Glomerular visceral epithelial cell (primary cell): ENCODE measurements around the gene FIGNL1.

ENCODE experiments used
- DNase-seq: peaks from one replicate; pipeline ENCODE4 v3.0.0-alpha.2; 2016; ENCODE audit errors: extremely low spot score

Gene FIGNL1

DNA sequence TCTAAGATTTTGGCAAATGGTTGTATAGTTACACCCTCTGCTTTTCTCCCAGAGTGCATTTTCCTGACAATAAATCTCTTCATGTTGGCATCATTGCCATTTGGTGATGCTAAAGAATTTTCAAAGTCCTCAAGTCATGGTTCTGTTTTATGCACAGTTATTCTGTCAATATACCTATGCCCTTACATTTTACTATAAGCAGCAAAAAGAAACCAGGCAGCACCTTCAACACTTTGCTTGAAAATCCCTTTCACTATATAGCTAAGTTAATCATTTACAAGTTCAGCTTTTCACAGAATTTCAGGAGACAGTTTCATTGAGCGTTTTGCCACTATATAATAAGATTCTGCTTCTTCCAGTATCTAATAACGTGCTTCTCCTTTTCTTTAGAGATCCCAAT is 22.6 kb downstream of the FIGNL1 start:
- no peak for DNase-seq

GRCh38 chr7:50426280-50427045 is 23.7 kb downstream of the FIGNL1 start:
- DNase-seq, result no peak

DNA sequence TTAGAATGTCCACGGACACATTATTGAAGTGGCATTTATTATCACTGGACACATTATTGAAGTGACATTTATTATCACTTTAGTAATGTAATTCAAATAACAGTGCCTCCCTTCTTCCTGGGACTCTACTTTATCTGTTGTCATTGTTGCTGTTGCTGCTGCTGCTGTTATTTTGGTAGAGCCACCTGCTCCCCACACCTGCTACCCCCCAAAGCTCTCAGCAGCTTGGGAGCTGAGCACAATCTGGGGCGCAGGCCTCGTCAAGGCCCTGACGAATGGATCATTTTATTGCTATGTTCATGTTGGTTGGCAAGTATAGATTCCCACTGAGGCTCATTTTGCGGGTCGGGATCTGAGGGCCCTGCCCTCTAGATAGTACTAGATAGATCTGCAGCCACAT is 24.8 kb downstream of the FIGNL1 start:
- DNase-seq, result no peak

DNA sequence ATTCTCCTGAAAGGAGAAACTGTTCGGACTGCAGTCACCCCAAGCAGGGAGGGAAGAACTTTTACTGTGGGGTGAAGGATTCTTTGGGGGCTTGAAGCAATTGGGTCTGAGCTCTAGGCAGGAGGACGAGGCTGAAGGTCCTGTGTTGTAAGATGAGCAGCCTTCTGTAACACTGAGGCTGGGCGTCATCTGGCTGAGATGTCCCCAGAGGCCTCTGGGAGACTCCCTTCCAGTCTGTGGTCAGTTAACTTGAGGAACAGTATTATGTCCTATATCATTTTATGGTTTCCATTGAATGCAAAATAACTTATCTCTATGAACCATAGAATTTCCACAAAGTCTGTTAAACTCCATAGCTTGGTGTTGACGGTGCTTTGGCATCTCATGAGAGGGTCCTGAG is 26.3 kb downstream of the FIGNL1 start:
- no peak for DNase-seq

DNA sequence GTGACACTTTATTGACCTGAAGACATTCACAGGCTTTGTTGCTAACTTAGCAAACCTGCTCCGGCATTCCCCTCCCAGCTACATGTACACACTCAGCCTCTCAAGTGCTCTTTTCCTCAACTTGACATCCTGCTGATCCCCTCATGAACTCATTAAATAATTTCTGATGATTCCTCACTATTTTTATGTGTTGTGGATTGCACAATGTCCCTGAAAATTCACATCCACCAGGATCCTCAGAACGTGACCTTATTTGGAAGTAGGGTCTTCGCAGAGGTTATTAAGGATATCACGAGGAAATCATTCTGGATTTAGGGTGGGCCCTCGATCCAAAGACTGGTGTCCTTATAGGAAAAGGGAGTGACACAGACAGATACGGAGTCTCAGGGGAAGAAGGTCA is 27.3 kb downstream of the FIGNL1 start:
- DNase-seq, result no peak

- DNase-seq, result no peak
These were observed 29.1 kb downstream of the FIGNL1 start for GRCh38 chr7:50421043-50421442.

GRCh38 chr7:50418526-50419290 is 31.4 kb downstream of the FIGNL1 start:
- no peak for DNase-seq

GRCh38 chr7:50418086-50418515 is 32.0 kb downstream of the FIGNL1 start:
- DNase-seq, result peak; percentile 66

- DNase-seq, result no peak
These were observed 33.5 kb downstream of the FIGNL1 start for GRCh38 chr7:50416527-50417182.

DNA sequence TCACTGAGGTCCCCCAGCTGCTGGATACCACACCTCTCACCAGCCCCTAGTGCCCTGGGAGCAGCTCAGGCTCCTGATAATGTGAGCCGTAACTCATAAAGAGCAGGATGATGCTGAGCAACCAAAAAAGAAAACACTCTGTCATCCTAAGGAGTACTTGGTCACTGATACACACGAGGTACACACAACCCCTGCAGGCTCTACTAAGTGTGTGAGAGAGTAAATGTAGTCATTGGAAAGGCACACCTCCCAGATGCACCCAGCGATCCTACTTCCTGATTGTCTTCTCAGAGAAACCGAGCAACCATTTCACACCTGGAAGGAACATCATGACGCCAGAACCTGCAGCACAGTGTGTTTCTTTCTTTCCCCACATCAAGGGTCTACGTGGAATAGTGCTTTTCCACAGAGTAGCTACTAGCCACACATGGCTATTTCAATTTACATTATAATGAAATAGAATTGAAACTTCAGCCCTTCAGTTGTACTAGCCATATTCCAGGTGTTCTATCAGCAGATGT is 34.2 kb downstream of the FIGNL1 start:
- DNase-seq, result no peak

DNA sequence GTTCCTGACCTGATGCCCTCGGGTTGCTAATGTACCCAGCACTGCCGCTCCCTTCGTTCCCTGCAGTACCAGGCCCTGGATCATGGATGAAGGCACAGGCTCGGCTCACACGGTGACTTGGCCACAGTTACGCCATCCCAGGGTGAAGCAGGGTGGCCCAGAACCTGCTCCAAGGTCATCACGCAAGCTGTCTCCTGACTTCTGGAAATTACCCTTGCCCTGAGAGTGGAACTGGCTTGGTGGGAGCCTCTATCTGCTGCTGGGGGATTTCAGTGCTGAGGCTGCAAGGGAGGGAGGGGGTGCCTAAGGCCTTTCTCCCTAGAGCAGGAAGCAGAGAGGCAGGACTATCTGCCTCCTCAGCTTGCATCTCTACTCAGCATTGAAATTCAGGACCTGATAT is 36.6 kb downstream of the FIGNL1 start:
- DNase-seq, result no peak

DNA sequence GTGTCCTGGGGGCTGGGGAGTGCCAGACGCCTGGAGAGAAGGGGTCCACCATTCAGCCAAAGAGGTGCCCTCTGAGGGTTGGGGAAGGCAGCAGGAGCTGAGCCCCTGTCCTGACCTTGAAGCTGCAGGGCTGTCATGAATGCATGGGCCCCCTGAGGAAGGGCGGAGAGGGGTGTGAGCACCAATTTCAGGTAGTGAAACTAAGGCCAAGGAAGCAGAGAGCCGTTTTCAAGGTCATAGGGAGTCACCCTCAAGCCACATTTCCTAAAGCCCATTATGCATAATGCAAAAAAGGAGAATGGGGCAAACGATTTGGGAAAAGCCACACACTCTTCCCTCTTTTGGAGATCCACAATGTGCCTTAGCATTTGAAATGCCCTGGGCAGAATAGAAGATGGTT is 37.2 kb downstream of the FIGNL1 start:
- no peak for DNase-seq

DNA sequence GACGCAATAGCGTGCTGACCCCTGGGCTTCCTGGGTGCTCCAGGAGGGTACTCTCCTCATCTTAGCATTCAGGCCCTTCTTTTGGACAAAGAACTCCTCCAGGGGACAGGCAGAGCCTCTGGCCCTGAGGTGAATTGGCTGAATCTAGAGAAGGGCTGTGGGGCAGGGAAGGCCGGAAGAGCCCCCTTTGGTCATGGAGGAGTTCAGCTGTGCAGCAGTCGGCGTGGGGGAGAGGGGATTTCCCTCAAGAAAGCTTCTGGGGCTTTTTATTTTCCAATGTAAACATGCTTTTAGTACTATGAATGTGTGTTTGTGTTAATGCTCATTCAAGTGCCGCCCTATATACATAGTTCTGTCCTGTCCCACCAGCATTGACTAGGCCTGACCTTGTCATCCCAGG is 38.8 kb downstream of the FIGNL1 start:
- no peak for DNase-seq

GRCh38 chr7:50409856-50410745 is 40.0 kb downstream of the FIGNL1 start:
- DNase-seq, result no peak

DNA sequence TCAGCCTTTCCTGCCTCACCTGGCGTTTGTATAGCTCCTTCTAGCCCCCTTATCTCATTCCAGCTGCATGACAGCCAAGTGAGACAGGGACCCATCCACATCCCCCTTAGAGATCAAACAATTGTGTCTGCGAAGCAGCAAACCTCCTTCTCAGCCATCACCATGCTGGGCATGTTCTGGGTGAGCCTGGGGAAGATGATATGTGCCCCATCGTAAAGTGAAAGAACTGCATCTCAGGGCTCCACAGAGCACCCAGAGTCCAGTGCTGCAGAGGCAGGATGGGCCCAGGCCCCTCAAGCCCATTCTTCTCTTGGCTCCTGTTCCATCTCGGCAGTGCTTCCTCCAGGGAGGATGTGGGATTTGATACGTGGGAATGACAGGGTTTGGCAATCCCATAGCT is 43.2 kb downstream of the FIGNL1 start:
- no peak for DNase-seq

GRCh38 chr7:50405221-50405620 is 44.9 kb downstream of the FIGNL1 start:
- no peak for DNase-seq

DNA sequence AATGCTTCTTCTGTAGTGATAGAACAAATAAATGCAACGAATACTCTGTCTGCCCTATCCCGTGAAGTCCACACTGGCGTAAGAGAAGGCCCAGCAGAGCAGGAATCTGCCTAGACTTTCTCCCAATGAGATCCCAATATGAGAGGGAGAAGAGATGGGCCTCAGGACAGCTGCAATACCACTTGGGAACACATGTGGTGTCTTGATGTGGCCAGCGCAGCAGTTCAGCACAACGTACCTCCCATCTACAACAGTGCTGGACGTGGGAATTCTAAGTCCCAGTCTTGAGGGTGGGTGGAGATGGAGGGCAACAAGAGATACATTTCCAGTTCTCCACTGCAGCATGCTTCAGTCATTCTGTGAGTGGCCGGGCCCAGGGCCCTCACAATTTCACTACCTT is 45.8 kb downstream of the FIGNL1 start:
- DNase-seq, result no peak

- no peak for DNase-seq
These were observed 50.0 kb downstream of the FIGNL1 start for GRCh38 chr7:50400114-50400513.

- DNase-seq, result no peak
These were observed 50.5 kb downstream of the FIGNL1 start for GRCh38 chr7:50399635-50400034.

- DNase-seq, result no peak
These were observed 50.9 kb downstream of the FIGNL1 start for GRCh38 chr7:50399206-50399605.

DNA sequence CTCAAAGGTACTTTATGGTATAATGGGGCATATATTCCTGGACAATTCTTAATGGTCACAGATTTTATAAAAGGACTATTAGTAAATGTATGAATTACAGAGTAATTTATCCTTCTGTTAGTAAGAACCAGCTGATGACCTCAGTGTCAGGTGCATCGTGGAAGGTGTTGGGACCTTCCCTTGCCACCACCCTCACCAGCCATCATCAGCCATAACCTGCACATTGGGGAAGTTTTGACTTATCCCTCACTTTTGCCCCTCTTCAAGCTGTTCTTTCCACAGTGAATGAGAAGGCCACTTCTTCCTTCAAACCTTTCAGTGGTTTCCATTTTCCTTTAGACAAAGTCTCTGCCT is 52.2 kb downstream of the FIGNL1 start:
- no peak for DNase-seq
